ENCODE results near the gene IL4.

IL4 gene

GRCh38 chr5:132655821-132656773 lies 17.7 kb upstream of the IL4 start:
- peak overlapping the region; percentile 32 for H3K9ac ChIP-seq (ENCODE audit: low read length)
- no peak overlapping the region for H3K4me3 ChIP-seq (ENCODE audit: low read length)
- H3K79me1 ChIP-seq (ENCODE audit: low read length), result no peaks in the 10 kb centered on the region
- H2BK15ac ChIP-seq (replicated peaks; ENCODE audit: low read depth), result no peak overlapping the region
- no peak overlapping the region for H3K4ac ChIP-seq (ENCODE audit: low read depth, low read length)
- no peaks in the 10 kb centered on the region for H3K36me3 ChIP-seq (ENCODE audit: control insufficient read depth, insufficient read depth, low read length)
- no peak overlapping the region for H4K8ac ChIP-seq (ENCODE audit: low read depth, low read length)
- DNase-seq, result no peak
- WGBS (ENCODE audit: extremely low coverage, insufficient coverage, low lambda C conversion rate), result no CpG with 5 or more reads among the region's 92 CpGs
- no peak overlapping the region for H3K18ac ChIP-seq (ENCODE audit: low read length)
- H3K27ac ChIP-seq (ENCODE audit: low read depth, low read length), result no peak overlapping the region
- H3K79me2 ChIP-seq (ENCODE audit: control insufficient read depth, insufficient read depth, low read length), result no peaks in the 10 kb centered on the region
- no peaks in the 10 kb centered on the region for H3K4me1 ChIP-seq (ENCODE audit: control insufficient read depth, low read depth, low read length)
- H3K56ac ChIP-seq (ENCODE audit: low read length), result peak overlapping the region; percentile 60
- H4K5ac ChIP-seq (ENCODE audit: low read length), result no peak overlapping the region
- peak overlapping the region; percentile 49 for H3K4me2 ChIP-seq (ENCODE audit: low read length)
- no peak overlapping the region for H2AK5ac ChIP-seq (ENCODE audit: low read length)
- H3K23ac ChIP-seq (ENCODE audit: low read length), result peak overlapping the region; percentile 66
- H2BK5ac ChIP-seq (ENCODE audit: low read length), result no peak overlapping the region
- peaks cover 6% of the 10 kb centered on the region for H3K27me3 ChIP-seq (ENCODE audit: insufficient read depth, low read length, poor library complexity)
- H2BK120ac ChIP-seq (ENCODE audit: low read depth, low read length), result no peak overlapping the region

- Histone ChIP-seq H4K8ac (ENCODE audit: low read depth, low read length) (no peak overlapping the region), H4K5ac (ENCODE audit: low read length) (no peak overlapping the region), H3K18ac (ENCODE audit: low read length) (no peak overlapping the region), H3K79me2 (ENCODE audit: control insufficient read depth, insufficient read depth, low read length) (no peaks in the 10 kb centered on the region), H2BK5ac (ENCODE audit: low read length) (no peak overlapping the region), H2BK120ac (ENCODE audit: low read depth, low read length) (no peak overlapping the region), H3K27ac (ENCODE audit: low read depth, low read length) (no peak overlapping the region), H3K23ac (ENCODE audit: low read length) (no peak overlapping the region), H2AK5ac (ENCODE audit: low read length) (no peak overlapping the region), H2BK15ac (replicated peaks; ENCODE audit: low read depth) (no peak overlapping the region), H3K4me3 (ENCODE audit: low read length) (no peak overlapping the region), H3K4me1 (ENCODE audit: control insufficient read depth, low read depth, low read length) (no peaks in the 10 kb centered on the region), H3K36me3 (ENCODE audit: control insufficient read depth, insufficient read depth, low read length) (no peaks in the 10 kb centered on the region), H3K9ac (ENCODE audit: low read length) (no peak overlapping the region), H3K79me1 (ENCODE audit: low read length) (no peaks in the 10 kb centered on the region), H3K4ac (ENCODE audit: low read depth, low read length) (no peak overlapping the region), H3K4me2 (ENCODE audit: low read length) (no peak overlapping the region), H3K56ac (ENCODE audit: low read length) (peak overlapping the region; percentile 50), H3K27me3 (ENCODE audit: insufficient read depth, low read length, poor library complexity) (peaks cover 6% of the 10 kb centered on the region)
- no peak for DNase-seq
- no CpG with 5 or more reads among the region's 12 CpGs for WGBS (ENCODE audit: extremely low coverage, insufficient coverage, low lambda C conversion rate)
Measured at GRCh38 chr5:132656774-132657355, 16.9 kb upstream of the IL4 start.

GRCh38 chr5:132657676-132658380 lies 16.0 kb upstream of the IL4 start, which contains the start of gene IL13:
Gene IL13 (plus strand): TSS chr5:132658173. CDS start chr5:132658187, 14 bp downstream.
- Histone ChIP-seq H3K9ac (ENCODE audit: low read length) (no peak within 1 kb of the TSS), H3K23ac (ENCODE audit: low read length) (no peak within 1 kb of the TSS), H3K27me3 (ENCODE audit: insufficient read depth, low read length, poor library complexity) (peaks cover 6% of the 10 kb centered on the region), H3K36me3 (ENCODE audit: control insufficient read depth, insufficient read depth, low read length) (no peaks in the 10 kb centered on the region), H2BK120ac (ENCODE audit: low read depth, low read length) (no peak within 1 kb of the TSS), H3K4me2 (ENCODE audit: low read length) (no peak within 1 kb of the TSS), H2BK15ac (replicated peaks; ENCODE audit: low read depth) (no peak within 1 kb of the TSS), H2BK5ac (ENCODE audit: low read length) (no peak within 1 kb of the TSS), H2AK5ac (ENCODE audit: low read length) (no peak within 1 kb of the TSS), H3K27ac (ENCODE audit: low read depth, low read length) (no peak within 1 kb of the TSS), H3K79me2 (ENCODE audit: control insufficient read depth, insufficient read depth, low read length) (no peaks in the 10 kb centered on the region), H4K5ac (ENCODE audit: low read length) (no peak within 1 kb of the TSS), H3K79me1 (ENCODE audit: low read length) (no peaks in the 10 kb centered on the region), H3K4ac (ENCODE audit: low read depth, low read length) (no peak within 1 kb of the TSS), H3K56ac (ENCODE audit: low read length) (no peak within 1 kb of the TSS), H3K18ac (ENCODE audit: low read length) (no peak within 1 kb of the TSS), H4K8ac (ENCODE audit: low read depth, low read length) (no peak within 1 kb of the TSS), H3K4me3 (ENCODE audit: low read length) (no peak within 1 kb of the TSS), H3K4me1 (ENCODE audit: control insufficient read depth, low read depth, low read length) (no peaks in the 10 kb centered on the region)
- no peak for DNase-seq
- no CpG with 5 or more reads among the region's 12 CpGs for WGBS (ENCODE audit: extremely low coverage, insufficient coverage, low lambda C conversion rate)

- Histone ChIP-seq H3K4ac (ENCODE audit: low read depth, low read length) (no peak overlapping the region), H2AK5ac (ENCODE audit: low read length) (no peak overlapping the region), H3K4me1 (ENCODE audit: control insufficient read depth, low read depth, low read length) (no peaks in the 10 kb centered on the region), H3K4me3 (ENCODE audit: low read length) (no peak overlapping the region), H3K4me2 (ENCODE audit: low read length) (no peak overlapping the region), H2BK120ac (ENCODE audit: low read depth, low read length) (no peak overlapping the region), H3K18ac (ENCODE audit: low read length) (no peak overlapping the region), H3K79me1 (ENCODE audit: low read length) (no peaks in the 10 kb centered on the region), H3K56ac (ENCODE audit: low read length) (no peak overlapping the region), H4K5ac (ENCODE audit: low read length) (no peak overlapping the region), H3K27ac (ENCODE audit: low read depth, low read length) (no peak overlapping the region), H2BK15ac (replicated peaks; ENCODE audit: low read depth) (no peak overlapping the region), H3K79me2 (ENCODE audit: control insufficient read depth, insufficient read depth, low read length) (no peaks in the 10 kb centered on the region), H3K36me3 (ENCODE audit: control insufficient read depth, insufficient read depth, low read length) (no peaks in the 10 kb centered on the region), H2BK5ac (ENCODE audit: low read length) (no peak overlapping the region), H3K9ac (ENCODE audit: low read length) (no peak overlapping the region), H4K8ac (ENCODE audit: low read depth, low read length) (no peak overlapping the region), H3K23ac (ENCODE audit: low read length) (no peak overlapping the region), H3K27me3 (ENCODE audit: insufficient read depth, low read length, poor library complexity) (peaks cover 6% of the 10 kb centered on the region)
- no CpG with 5 or more reads among the region's 9 CpGs for WGBS (ENCODE audit: extremely low coverage, insufficient coverage, low lambda C conversion rate)
- no peak for DNase-seq
Measured at GRCh38 chr5:132658381-132659302, 15.1 kb upstream of the IL4 start.
